G401 (cell line): Measurements from ENCODE around the gene DYNC1I1. TPM values are rescaled to one million over a fixed set of nuclear protein-coding genes. Genes with fewer than 3 reads are reported as not detected.
A peak's percentile ranks its signal among the peaks of the same experiment; 100 is the strongest.

Source experiments
- DNase-seq: peaks from one replicate; pipeline ENCODE4 v3.0.0-alpha.2; 2015; ENCODE audit warnings: low spot score
- in situ Hi-C: cut with HindIII; loops from 2 replicates; pipeline ENCODE4 v1.10.0; 2016; ENCODE audit warnings: low sequenced_read_pairs, mixed read lengths
- total RNA-seq: library from RNA; depleted of rRNA; stranded (reverse); fragments of >200 nt; shearing (Covaris generic); gene quantifications from 2 replicates; pipeline ENCODE4 v1.2.3, GENCODE V29; 2014

The DYNC1I1 gene
- total RNA-seq, 1 experiment from 2014 or later: not detected

- no peak for DNase-seq
- in situ Hi-C loops: no loop called here
These were observed 68.9 kb downstream of the DYNC1I1 start for GRCh38 chr7:95840953-95841950.

- in situ Hi-C loops: no loop called here
- no peak for DNase-seq
These were observed 70.9 kb downstream of the DYNC1I1 start for GRCh38 chr7:95843286-95843685.

- in situ Hi-C loops: no loop called here
- DNase-seq: no peak
These were observed 72.7 kb downstream of the DYNC1I1 start for GRCh38 chr7:95845007-95845406.

GRCh38 chr7:95847061-95847460 is 74.7 kb downstream of the DYNC1I1 start:
- in situ Hi-C loops: no loop called here
- DNase-seq: no peak

- in situ Hi-C loops: no loop called here
- DNase-seq: no peak
These were observed 87.1 kb downstream of the DYNC1I1 start for GRCh38 chr7:95859429-95859828.

GRCh38 chr7:95861041-95861440 is 88.7 kb downstream of the DYNC1I1 start:
- in situ Hi-C loops: no loop called here
- DNase-seq: no peak

- in situ Hi-C loops: no loop called here
- no peak for DNase-seq
These were observed 91.3 kb downstream of the DYNC1I1 start for GRCh38 chr7:95863623-95864022.

- DNase-seq: no peak
- in situ Hi-C loops: no loop called here
These were observed 93.5 kb downstream of the DYNC1I1 start for GRCh38 chr7:95865716-95866371.

- DNase-seq: no peak
- in situ Hi-C loops: no loop called here
These were observed 95.0 kb downstream of the DYNC1I1 start for GRCh38 chr7:95867309-95867708.

- DNase-seq: peak; percentile 82
- in situ Hi-C loops: no loop called here
These were observed 98.9 kb downstream of the DYNC1I1 start for GRCh38 chr7:95871075-95871848.

- DNase-seq: no peak
- in situ Hi-C loops: no loop called here
These were observed 99.5 kb downstream of the DYNC1I1 start for GRCh38 chr7:95871896-95872295.

- in situ Hi-C loops: no loop called here
These were observed 101.8 kb downstream of the DYNC1I1 start for GRCh38 chr7:95874129-95874528.

GRCh38 chr7:95874541-95875265 is 102.3 kb downstream of the DYNC1I1 start:
- peak; percentile 89 for DNase-seq

More at GRCh38 chr7:95874129-95874528, 101.8 kb downstream of the DYNC1I1 start:
- DNase-seq: no peak

GRCh38 chr7:95875519-95875918 is 103.2 kb downstream of the DYNC1I1 start:
- peak; percentile 80 for DNase-seq
- in situ Hi-C loops: no loop called here

More at GRCh38 chr7:95874541-95875265, 102.3 kb downstream of the DYNC1I1 start:
- in situ Hi-C loops: no loop called here

GRCh38 chr7:95878677-95879076 is 106.3 kb downstream of the DYNC1I1 start:
- DNase-seq: no peak
- in situ Hi-C loops: no loop called here

GRCh38 chr7:95881597-95881996 is 109.2 kb downstream of the DYNC1I1 start:
- in situ Hi-C loops: no loop called here

GRCh38 chr7:95883217-95883616 is 110.9 kb downstream of the DYNC1I1 start:
- in situ Hi-C loops: no loop called here
- DNase-seq: no peak

More at GRCh38 chr7:95881597-95881996, 109.2 kb downstream of the DYNC1I1 start:
- DNase-seq: peak; percentile 80

GRCh38 chr7:95886501-95887090 is 114.2 kb downstream of the DYNC1I1 start:
- in situ Hi-C loops: no loop called here
- DNase-seq: no peak
